A549 (cell line): ENCODE data around the gene TMEM63C.

Source experiments
- BHLHE40 ChIP-seq: IDR thresholded peaks from 2 replicates; pipeline ENCODE4 v1.6.1; 2012; ENCODE audit warnings: low read depth, low read length, inconsistent platforms
- CBX2 ChIP-seq: fragments of 200-600 bp; sonication (generic); IDR thresholded peaks from 2 replicates; pipeline ENCODE4 v1.6.1; 2016; ENCODE audit warnings: low read depth, mild to moderate bottlenecking, borderline replicate concordance
- EHMT2 ChIP-seq: fragments of 200-600 bp; sonication (generic); IDR thresholded peaks from 2 replicates; pipeline ENCODE4 v1.6.1; 2016; ENCODE audit warnings: antibody characterized with exemption, low read depth, mild to moderate bottlenecking, moderate library complexity
- EP300 ChIP-seq, 2 experiments: fragments of >200 bp; sonication (Bioruptor Twin); formaldehyde crosslinking; IDR thresholded peaks; 2 replicates in 1 of 2; 3 replicates in 1 of 2; pipeline ENCODE4 v1.6.1; 2016 to 2017
- HOXB5 ChIP-seq: fragments of 250-450 bp; sonication (Bioruptor Pico); IDR thresholded peaks from 2 replicates; pipeline ENCODE4 v1.5.0; 2020; ENCODE audit warnings: mild to moderate bottlenecking, moderate library complexity
- JUN ChIP-seq, 2 experiments: fragments of >200 bp; sonication (Bioruptor Twin); formaldehyde crosslinking; IDR thresholded peaks; 2 replicates in 1 of 2; 3 replicates in 1 of 2; pipeline ENCODE4 v1.6.1; 2016 to 2017
- PHF8 ChIP-seq: fragments of 200-600 bp; sonication (generic); IDR thresholded peaks from 2 replicates; pipeline ENCODE4 v1.6.1; 2016; ENCODE audit warnings: low read depth, mild to moderate bottlenecking, antibody characterized with exemption, moderate library complexity, borderline replicate concordance
- POLR2AphosphoS2 ChIP-seq: conservative IDR thresholded peaks from 2 replicates; pipeline ENCODE4 v1.6.1; 2012; ENCODE audit warnings: low read length, improper control_type of control experiment, inconsistent platforms
- SMC3 ChIP-seq: fragments of >200 bp; sonication (Bioruptor Twin); formaldehyde crosslinking; IDR thresholded peaks from 3 replicates; pipeline ENCODE4 v1.6.1; 2018; ENCODE audit warnings: inconsistent platforms
- TF ChIP-seq, protein P1 (sequence below): fragments of >200 bp; sonication (Bioruptor Twin); formaldehyde crosslinking; IDR thresholded peaks from 3 replicates; pipeline ENCODE4 v1.5.1; 2016
- TF ChIP-seq, protein P2 (sequence below): fragments of 200-600 bp; sonication (generic); IDR thresholded peaks from 2 replicates; pipeline ENCODE4 v1.6.1; 2016; ENCODE audit warnings: antibody characterized with exemption, mild to moderate bottlenecking, moderate library complexity
- TF ChIP-seq, protein P3 (sequence below): fragments of 450-650 bp; IDR thresholded peaks from 2 replicates; pipeline ENCODE4 v1.6.1; 2014; ENCODE audit warnings: antibody characterized with exemption

DNA sequence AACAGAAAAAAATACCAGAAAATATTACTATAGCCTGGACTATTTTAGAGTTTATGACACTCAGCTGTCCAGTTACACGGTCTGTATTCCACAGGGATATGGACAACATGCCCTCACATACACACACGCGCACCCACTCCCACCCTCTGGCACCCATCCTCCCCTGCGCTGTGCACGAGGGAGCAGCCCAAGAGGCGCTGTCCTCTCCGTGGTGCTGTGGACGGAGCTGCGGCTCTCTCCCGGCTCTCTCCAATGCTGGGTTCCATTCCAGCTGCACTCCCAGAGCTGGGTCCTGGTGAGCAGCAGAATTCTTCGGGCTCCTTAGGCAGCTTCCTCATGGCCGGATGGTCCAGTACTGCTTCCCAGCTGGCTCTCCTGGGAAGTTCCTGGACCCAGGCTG is 95.4 kb downstream of the TMEM63C start:
- TF ChIP-seq, protein P1, sequence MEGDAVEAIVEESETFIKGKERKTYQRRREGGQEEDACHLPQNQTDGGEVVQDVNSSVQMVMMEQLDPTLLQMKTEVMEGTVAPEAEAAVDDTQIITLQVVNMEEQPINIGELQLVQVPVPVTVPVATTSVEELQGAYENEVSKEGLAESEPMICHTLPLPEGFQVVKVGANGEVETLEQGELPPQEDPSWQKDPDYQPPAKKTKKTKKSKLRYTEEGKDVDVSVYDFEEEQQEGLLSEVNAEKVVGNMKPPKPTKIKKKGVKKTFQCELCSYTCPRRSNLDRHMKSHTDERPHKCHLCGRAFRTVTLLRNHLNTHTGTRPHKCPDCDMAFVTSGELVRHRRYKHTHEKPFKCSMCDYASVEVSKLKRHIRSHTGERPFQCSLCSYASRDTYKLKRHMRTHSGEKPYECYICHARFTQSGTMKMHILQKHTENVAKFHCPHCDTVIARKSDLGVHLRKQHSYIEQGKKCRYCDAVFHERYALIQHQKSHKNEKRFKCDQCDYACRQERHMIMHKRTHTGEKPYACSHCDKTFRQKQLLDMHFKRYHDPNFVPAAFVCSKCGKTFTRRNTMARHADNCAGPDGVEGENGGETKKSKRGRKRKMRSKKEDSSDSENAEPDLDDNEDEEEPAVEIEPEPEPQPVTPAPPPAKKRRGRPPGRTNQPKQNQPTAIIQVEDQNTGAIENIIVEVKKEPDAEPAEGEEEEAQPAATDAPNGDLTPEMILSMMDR = no peak
- TF ChIP-seq CBX2 (no peak), SMC3 (no peak), POLR2AphosphoS2 (no peak), PHF8 (no peak), EP300 (IDR thresholded peaks at IDR 0.05) (no peak), HOXB5 (no peak), JUN (IDR thresholded peaks at IDR 0.05) (no peak), BHLHE40 (no peak), EHMT2 (no peak)
- TF ChIP-seq, protein P2, sequence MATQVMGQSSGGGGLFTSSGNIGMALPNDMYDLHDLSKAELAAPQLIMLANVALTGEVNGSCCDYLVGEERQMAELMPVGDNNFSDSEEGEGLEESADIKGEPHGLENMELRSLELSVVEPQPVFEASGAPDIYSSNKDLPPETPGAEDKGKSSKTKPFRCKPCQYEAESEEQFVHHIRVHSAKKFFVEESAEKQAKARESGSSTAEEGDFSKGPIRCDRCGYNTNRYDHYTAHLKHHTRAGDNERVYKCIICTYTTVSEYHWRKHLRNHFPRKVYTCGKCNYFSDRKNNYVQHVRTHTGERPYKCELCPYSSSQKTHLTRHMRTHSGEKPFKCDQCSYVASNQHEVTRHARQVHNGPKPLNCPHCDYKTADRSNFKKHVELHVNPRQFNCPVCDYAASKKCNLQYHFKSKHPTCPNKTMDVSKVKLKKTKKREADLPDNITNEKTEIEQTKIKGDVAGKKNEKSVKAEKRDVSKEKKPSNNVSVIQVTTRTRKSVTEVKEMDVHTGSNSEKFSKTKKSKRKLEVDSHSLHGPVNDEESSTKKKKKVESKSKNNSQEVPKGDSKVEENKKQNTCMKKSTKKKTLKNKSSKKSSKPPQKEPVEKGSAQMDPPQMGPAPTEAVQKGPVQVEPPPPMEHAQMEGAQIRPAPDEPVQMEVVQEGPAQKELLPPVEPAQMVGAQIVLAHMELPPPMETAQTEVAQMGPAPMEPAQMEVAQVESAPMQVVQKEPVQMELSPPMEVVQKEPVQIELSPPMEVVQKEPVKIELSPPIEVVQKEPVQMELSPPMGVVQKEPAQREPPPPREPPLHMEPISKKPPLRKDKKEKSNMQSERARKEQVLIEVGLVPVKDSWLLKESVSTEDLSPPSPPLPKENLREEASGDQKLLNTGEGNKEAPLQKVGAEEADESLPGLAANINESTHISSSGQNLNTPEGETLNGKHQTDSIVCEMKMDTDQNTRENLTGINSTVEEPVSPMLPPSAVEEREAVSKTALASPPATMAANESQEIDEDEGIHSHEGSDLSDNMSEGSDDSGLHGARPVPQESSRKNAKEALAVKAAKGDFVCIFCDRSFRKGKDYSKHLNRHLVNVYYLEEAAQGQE = no peak
- TF ChIP-seq, protein P3, sequence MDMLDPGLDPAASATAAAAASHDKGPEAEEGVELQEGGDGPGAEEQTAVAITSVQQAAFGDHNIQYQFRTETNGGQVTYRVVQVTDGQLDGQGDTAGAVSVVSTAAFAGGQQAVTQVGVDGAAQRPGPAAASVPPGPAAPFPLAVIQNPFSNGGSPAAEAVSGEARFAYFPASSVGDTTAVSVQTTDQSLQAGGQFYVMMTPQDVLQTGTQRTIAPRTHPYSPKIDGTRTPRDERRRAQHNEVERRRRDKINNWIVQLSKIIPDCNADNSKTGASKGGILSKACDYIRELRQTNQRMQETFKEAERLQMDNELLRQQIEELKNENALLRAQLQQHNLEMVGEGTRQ = no peak
